Measurements from ENCODE around the gene MT1HL1.

GRCh38 chr1:237038211-237038610 lies 34.0 kb upstream of the MT1HL1 start:
- no peak for TF ChIP-seq CTCF (IDR thresholded peaks at IDR 0.05)
- TF ChIP-seq POLR2A (IDR thresholded peaks at IDR 0.05): no peak

Data from lower leg skin (tissue), 3 donors.